Measurements from ENCODE around the gene PQBP1.

Gene PQBP1

DNA sequence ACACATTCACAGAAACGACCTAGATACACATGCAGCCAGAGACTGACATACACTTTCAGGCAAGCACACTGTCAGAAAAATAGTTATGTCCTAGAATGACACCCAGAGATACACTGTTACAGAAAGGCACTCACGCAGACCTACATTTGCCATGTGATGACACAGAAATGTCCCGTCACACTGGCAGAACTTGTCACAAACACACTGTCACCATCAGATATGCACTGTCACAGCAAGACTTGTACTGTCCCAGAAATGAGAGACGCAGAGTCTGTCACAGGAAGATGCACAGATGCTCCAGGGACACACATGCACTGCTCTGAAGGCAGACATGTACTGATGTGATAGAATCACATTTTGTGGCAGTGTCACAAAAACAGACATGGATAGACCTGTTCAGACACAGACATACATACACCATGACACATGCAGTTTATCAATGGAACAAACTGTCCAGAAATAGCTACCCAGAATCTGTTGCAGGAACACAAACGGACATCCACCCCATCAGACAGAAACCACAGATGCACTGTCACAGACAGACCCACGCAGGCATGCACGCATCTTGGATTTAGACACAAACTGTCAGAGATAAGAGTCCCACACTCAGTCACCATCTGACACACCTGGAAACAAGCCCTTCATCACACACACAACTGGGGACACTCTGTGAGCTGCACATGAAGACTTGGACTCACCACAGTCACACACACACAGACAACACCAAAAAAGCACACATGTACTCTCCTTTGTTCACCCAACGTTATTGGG is 22.4 kb downstream of the PQBP1 start:
- in situ Hi-C loops (cut with MboI; ENCODE audit: low sequenced_read_pairs) = no loop called here

DNA sequence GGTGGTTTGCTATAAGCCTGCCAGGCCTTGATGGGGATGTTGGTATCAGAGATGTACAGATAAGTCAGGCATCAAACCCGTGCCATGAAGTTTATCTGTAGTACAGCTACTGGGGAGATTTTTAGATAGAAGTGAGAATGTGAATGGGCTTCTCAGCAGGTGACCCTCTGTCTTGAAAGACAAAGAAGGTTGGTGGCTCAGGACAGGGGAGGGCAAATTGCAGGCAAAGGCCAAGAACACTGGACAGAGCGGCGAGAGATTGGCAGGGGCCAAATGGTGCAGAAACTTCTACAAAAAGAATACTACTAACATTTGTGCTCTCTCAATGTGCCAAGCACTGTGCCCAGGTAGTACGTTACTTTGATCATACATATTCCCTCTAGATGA is 23.0 kb downstream of the PQBP1 start:
- in situ Hi-C loops (cut with MboI; ENCODE audit: low sequenced_read_pairs) = no loop called here

DNA sequence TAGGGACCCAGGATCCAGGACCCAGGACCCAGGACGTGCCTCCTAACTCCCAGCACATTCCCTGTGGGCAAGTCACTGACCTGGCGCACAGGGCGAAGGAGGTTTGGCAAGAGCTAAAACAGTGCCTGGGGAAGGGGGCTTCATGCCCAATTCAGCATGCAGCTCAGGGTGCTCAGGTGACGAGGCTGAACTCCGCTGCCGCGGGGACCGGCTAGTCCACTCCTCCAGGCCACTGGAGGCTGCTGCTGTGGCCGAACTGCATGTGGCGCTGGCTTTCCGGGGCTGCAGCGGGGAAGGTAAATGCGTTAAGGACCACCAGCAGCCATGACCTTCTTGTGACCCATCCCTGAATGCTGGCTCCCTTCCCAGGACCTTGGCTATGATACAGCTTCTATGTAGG is 26.0 kb downstream of the PQBP1 start:
- in situ Hi-C loops (cut with MboI; ENCODE audit: low sequenced_read_pairs) = no loop called here

DNA sequence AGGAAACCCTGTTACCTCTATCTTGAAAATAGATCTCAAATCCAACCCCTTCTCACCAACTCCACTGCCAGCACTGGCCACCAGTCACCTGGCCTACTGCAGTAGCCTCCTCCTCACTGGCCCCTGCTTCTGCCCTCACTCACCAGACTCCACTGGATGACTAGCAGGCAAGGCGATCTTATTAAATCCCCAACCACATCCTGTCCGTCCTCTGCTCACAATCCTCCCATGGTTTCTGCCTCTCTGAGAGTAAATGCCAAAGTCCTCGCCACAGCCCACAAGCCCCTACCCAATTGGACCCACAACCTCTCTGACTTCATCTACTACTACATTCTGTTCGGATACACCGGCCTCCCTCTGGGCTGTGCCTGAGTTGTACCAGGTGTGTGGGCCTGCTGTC is 26.5 kb downstream of the PQBP1 start:
- in situ Hi-C loops (cut with MboI; ENCODE audit: low sequenced_read_pairs) = no loop called here

DNA sequence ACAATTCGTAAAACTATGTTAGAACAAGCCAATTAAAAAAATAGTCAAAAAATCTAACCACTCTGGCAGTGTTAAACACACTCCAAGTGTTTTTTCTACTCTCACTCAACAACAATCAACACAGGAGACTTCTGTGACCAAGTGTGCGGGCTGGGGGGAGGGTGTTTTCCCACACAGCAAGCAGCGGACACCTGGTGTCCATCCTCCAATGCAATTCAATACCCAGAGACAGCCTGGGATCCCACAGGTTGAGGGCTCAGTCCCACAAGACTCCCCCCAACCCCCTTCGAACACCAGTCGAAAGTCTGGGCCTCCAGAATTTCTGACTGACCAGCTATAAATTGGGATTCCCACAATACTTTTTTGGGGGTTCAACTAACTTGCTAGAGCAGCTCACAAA is 29.4 kb downstream of the PQBP1 start:
- in situ Hi-C loops (cut with MboI; ENCODE audit: low sequenced_read_pairs) = no loop called here

GRCh38 chrX:48927736-48928382 is 30.1 kb downstream of the PQBP1 start:
- in situ Hi-C loops (cut with MboI; ENCODE audit: low sequenced_read_pairs) = no loop called here

- in situ Hi-C loops (cut with MboI; ENCODE audit: low sequenced_read_pairs) = no loop called here
These were observed 36.0 kb downstream of the PQBP1 start for GRCh38 chrX:48933757-48934156.

DNA sequence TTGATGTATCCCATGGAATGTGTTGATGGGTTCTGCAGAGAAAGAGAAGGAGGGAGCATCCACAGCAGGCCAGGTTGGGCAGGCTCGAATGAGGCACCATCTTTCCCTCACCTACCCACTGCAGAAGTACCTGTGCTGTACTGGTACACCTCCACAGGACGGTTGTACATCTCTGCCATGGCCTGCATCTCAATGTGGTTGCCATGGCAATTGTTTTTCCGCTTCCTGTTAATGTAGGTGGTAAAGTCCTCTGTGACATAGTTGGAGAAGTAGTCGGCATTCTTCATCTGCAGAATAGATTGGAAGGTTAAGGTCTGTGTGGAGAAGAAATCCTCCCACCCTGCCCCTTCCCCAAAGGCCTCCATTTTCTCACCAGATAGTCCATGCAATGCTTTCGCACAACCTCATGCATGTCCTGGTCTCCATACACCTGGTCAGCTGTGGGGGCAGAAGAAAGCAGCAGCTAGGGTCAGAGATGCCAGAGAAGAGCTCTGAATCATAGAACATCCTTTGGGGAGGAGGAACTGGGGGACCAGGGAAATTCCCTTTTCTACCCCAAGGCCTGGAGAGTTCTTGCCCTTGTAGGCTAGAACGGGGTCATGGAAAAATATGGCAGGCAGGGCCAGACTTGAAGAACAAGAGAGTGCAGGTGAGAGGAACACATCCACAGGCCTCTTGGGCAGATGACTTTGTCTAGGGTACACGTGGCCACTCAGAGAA is 37.0 kb downstream of the PQBP1 start:
- in situ Hi-C loops (cut with MboI; ENCODE audit: low sequenced_read_pairs) = no loop called here

- in situ Hi-C loops (cut with MboI; ENCODE audit: low sequenced_read_pairs) = no loop called here
These were observed 37.6 kb downstream of the PQBP1 start for GRCh38 chrX:48935301-48935670.

DNA sequence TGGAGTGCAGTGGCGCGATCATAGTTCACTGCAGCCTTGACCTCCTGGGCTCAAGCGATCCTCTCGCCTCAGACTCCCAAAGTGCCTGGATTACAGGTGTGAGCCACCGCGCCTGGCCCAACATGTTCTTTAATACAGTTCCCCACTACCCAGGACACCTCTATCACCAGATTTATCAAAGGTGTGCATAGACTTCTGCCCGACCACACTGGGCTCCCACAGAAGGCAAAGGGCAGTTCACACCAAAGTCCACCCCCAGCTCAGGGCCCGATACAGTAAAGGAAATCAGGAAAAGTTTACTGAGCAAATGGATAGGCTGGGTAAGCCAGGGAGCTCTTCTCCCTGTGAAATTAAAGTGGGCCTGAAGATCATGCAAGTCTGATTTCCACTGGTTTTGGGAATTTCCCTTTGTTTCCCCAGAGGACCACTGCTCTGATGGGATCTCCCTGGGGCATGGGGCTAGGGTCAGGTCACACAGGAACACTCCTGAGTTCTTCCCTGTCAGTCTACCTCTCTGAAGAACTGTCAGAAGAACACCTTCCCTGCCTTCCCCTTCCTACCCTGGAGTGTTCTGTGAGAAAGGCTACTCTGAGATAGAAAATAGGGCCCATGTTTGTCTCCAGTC is 38.8 kb downstream of the PQBP1 start:
- in situ Hi-C loops (cut with MboI; ENCODE audit: low sequenced_read_pairs) = no loop called here

DNA sequence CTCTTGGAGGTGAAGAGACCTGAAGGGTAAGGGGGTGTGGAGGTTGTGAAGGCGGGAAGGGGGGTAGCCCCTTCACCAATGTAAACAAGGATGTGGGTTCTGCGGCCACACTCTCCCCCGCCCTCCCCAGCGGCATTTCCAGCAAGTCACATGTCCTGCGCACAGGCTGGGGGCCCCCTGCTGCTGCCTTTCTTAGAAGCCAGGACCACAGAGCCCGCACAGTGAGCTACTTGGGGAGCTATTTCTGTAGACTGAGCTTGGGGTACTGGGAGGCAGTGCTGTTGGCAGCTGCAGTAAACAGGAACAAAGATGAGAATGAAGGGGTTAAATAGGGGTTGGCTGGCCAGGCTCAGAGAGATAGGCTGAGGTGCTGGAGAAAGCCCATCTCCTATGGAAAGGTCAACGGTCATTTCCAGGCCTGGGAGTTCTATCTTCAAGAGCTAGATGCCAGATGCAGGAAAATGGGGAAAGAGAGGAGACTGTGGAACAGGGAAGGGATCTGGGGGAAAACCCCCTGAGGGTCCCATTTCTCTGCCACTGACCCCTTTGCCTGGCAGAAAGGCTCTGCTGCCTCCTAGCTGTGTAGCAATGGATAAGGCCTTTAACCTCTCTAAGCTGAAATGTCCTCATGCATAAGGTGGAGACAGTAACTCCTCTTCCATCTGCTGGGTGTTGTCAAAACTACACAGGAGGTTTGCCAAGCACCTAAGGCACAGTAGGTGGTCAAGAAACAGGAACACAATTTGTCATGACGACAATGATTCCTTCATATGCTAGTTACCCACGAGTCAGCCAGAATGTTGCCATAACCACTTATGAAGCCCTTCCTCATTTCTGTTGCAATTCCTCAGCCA is 39.6 kb downstream of the PQBP1 start:
- in situ Hi-C loops (cut with MboI; ENCODE audit: low sequenced_read_pairs) = no loop called here

GRCh38 chrX:48938721-48939425 is 41.1 kb downstream of the PQBP1 start:
- in situ Hi-C loops (cut with MboI; ENCODE audit: low sequenced_read_pairs) = no loop called here

DNA sequence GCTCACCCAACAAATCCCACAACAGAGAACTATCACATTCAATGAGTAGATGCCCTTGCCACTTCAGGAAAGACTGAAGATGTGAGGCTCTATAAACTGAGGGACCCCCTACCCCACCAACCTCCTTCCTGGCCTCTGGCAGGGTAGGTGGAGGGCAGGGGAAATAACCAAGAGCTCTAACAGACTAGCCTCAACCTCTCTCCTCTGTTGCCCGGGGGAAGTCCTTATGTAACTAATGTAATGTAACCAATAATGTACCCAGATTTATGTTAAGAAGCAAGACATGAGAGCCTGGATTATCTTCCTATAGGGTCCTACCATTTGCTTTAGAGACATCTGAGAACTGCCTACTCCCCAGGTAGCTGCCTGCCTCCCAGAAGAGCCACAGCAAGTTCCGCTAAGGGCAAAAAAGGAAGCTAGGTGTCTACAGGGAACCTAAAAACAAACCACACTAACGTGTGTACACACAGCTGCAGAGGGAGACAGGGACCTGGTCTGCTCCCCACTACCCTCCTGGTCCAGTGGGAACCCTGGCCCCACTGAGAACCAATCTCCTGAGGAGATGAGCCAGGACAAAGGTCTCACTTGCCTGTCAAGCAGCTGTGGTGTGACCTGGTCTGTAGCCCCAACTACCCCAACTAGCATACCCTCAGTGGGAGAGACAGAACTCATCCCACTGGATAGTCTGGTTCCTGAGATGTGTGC is 41.9 kb downstream of the PQBP1 start:
- in situ Hi-C loops (cut with MboI; ENCODE audit: low sequenced_read_pairs) = no loop called here

GRCh38 chrX:48940404-48940955 is 42.8 kb downstream of the PQBP1 start:
- in situ Hi-C loops (cut with MboI; ENCODE audit: low sequenced_read_pairs) = no loop called here

DNA sequence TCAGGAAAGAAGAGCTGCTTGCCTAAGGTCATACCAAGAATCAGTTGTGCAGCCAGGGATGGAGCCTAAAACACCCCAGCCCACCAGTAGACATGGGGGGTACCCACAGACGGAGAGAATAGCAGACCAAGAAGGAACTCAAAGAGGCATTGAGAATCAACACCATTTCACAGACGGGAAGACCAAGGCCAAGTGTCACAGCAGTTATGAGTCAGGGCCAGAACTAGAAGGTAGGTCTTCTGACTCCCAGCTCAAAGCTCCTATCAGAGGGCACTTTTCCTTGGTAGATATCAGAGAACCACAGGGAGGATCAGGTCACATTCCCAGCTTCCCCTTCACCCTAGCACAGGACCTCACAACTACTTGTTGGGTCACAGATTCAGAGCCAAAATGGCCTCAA is 45.2 kb downstream of the PQBP1 start:
- in situ Hi-C loops (cut with MboI; ENCODE audit: low sequenced_read_pairs) = no loop called here

DNA sequence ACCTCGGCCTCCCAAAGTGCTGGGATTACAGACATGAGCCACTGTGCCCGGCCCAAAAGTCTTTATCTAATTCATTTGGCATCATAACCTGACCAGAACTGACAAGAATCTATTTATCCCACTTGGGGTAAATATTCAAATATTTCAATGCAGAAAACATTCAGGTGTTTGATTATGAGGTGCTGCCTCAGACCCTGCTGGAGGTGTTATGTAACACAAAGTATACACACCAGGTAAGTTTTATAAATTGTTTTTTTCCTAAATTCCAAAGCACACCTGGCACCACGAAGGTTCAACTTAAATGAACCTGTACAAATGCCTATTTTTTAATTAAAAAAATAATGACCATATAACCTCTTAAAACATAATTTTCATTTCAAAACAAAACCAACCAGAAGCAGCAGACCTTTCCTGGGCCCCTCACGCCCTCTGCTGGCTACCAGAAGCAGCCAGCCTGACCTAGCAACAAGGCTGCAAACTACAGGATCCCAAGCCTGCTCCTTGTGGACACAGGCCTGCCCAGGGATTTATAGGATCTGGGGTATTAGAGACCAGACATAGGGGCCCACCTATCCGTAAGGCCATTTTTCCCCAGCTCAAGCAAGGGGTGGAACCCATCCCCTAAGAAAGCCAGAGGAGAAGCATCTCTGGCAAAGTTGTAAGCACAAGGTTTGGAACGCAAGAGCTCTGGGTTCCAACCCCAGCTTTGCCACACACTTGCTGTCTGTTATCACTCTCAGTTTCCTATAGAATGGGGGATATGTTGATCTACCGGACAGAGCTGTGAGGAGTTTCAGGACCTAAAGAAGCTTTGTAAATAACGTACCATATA is 48.0 kb downstream of the PQBP1 start:
- in situ Hi-C loops (cut with MboI; ENCODE audit: low sequenced_read_pairs) = no loop called here

GRCh38 chrX:48948589-48948988 is 50.9 kb downstream of the PQBP1 start:
- in situ Hi-C loops (cut with MboI; ENCODE audit: low sequenced_read_pairs) = no loop called here
